Measurements from ENCODE around the gene NHLRC4. TPM values are rescaled to one million over a fixed set of nuclear protein-coding genes. Genes with fewer than 3 reads are reported as not detected.
A peak's percentile ranks its signal among the peaks of the same experiment; 100 is the strongest.

Gene NHLRC4
- total RNA-seq, 1 donor from 2014 or later = 1.3 TPM

DNA sequence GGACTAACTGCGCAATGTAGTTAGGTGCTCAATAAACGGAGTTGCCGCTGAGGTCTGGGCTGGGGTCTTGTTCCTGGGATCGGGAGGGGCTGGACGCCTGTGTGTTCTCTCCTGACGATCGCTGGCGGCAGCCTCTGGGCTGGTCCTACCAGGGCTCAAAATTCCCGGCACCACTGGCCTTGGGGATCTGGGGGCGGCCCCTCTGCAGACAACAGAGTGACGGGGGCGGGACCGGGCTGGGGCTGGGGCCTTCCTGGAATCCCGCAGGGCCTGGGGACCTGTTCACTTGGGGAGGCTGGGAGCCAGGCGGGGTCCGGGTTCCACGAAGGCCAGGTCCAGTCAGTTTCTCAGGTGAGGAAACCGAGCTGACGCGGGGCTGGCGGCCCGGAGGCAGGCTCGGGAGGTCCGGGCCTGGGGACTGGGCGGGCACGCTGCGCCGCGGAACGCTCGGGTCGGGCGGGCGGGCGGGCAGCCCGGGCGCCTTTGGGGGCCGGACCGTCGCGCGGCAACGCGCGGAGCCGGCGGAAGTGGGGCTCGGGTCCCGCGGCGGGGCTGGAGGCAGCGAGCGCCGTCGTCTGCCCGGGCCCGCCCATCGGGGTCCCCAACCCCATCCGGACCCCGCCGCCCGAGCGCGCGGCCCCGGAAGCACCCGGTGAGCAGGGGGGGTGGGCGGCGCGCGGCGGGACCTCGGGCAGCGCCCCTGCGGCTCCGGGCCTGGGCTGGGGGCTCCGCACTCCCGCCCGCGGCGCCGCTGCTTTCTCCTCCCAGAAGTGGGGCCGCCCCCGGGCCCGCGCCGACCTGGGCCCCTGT lies 2.8 kb downstream of the NHLRC4 start, which contains the start of gene PIGQ:
TSS of gene PIGQ (plus strand) at position 524 of the 810 bp plus-strand sequence. CDS start 4,107 bp downstream, outside the sequence.
- DNase-seq (ENCODE audit: low spot score) = peak; percentile 61
- H3K9me3 Mint-ChIP-seq = no peaks in the 10 kb centered on the region
- intact Hi-C loops (cut with micrococcal nuclease) = loop anchor here (5.0 kb wide), 1 partner anchor 42 kb away; the partner anchor contains the start of gene CAPN15
- H3K4me1 Mint-ChIP-seq (ENCODE audit: low read depth) = peaks cover 24% of the 10 kb centered on the region
- peak within 1 kb of the TSS; percentile 88 for H3K4me3 Mint-ChIP-seq (ENCODE audit: low read depth)
- peak within 1 kb of the TSS; percentile 89 for H3K27ac Mint-ChIP-seq
- no peaks in the 10 kb centered on the region for H3K36me3 Mint-ChIP-seq (ENCODE audit: low read depth)
- H3K27me3 Mint-ChIP-seq (ENCODE audit: low read depth) = no peaks in the 10 kb centered on the region

DNA sequence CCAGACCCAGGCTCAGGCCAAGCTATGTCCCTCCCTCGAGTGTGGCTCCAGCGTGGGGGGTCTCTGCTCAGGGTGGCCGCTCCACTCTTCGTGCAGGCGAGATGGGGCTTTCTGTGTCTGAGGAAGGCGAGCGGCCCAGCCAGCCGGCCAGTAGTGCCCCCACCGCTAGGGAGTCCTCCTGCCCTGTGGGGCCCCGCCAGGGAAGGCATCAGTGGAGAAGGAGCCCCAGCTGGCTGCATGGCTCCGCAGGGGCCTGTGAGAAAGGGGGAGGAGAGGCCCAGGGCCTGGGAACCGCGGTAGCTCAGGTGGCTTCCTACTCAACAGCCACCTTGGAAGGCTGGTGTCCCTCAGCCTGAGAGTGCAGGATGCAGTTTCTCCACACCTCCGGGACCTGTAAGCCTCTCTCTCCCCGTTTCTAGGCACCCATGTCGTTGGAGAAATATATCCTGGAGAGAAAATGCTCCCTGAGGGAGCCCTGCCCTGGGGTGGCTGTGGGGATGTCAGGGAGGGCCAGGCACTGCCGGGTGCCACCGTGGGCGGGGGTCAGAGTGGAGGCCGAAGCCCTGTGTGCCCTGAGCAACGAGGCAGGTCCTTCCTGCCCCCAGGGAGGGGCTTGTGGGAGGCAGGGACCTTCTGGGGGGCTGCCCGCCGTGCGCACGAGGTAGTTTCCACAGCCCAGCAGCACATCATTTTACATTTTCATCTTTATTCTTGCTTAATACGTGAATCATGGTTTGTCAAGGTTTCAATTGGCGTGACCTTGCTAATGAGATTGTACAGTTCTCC lies 6.3 kb downstream of the NHLRC4 start:
- Mint-ChIP-seq H3K9me3 (no peaks in the 10 kb centered on the region), H3K4me1 (ENCODE audit: low read depth) (peaks cover 17% of the 10 kb centered on the region), H3K27ac (no peak overlapping the region), H3K36me3 (ENCODE audit: low read depth) (no peaks in the 10 kb centered on the region), H3K4me3 (ENCODE audit: low read depth) (no peak overlapping the region), H3K27me3 (ENCODE audit: low read depth) (no peaks in the 10 kb centered on the region)
- DNase-seq (ENCODE audit: low spot score) = no peak
- intact Hi-C loops (cut with micrococcal nuclease) = no loop called here

GRCh38 chr16:574021-574760 lies 7.4 kb downstream of the NHLRC4 start:
- Mint-ChIP-seq H3K36me3 (ENCODE audit: low read depth) (no peaks in the 10 kb centered on the region), H3K27me3 (ENCODE audit: low read depth) (no peaks in the 10 kb centered on the region), H3K4me3 (ENCODE audit: low read depth) (no peak overlapping the region), H3K9me3 (no peaks in the 10 kb centered on the region), H3K27ac (no peak overlapping the region), H3K4me1 (ENCODE audit: low read depth) (peaks cover 14% of the 10 kb centered on the region)
- intact Hi-C loops (cut with micrococcal nuclease) = no loop called here
- no peak for DNase-seq (ENCODE audit: low spot score)

DNA sequence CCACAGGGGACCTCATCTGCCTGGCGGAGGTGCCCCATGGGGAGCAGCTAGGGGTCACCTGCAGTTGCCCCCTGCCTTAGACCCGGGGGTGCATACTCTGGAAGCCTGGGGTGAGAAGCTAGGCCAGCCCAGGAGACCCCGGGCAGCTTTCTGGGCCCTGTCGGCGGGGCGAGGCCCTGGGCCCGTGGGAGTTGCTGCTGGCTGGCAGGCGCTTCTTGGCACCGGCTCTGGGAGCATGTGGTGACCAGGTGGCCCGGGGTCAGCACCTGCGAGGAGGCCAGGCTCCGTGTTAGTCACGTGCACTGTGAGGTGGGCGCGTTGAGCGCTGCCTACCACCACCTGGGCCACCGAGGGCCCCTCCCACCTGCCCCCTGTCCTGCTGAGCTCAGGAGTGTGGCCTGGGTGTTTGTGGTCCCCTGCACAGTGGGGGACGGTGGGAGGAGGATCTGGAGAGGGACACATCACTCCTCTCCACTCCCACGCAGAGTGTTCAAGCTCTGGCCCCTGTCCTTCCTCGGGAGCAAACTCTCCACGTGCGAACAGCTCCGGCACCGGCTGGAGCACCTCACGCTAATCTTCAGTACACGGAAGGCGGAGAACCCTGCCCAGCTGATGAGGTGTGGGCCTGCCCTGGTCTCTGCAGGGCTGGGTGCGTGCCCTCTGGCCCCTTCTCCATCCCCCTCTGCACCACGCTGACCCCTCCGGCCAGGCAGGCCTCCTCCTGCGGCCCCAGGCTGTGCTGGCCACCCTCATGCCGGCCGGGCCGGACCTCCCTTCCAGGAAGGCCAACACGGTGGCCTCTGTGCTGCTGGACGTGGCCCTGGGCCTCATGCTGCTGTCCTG lies 8.8 kb downstream of the NHLRC4 start:
- no peak for DNase-seq (ENCODE audit: low spot score)
- Mint-ChIP-seq H3K4me1 (ENCODE audit: low read depth) (peaks cover 11% of the 10 kb centered on the region), H3K27me3 (ENCODE audit: low read depth) (no peaks in the 10 kb centered on the region), H3K4me3 (ENCODE audit: low read depth) (no peak overlapping the region), H3K9me3 (no peaks in the 10 kb centered on the region), H3K27ac (no peak overlapping the region), H3K36me3 (ENCODE audit: low read depth) (no peaks in the 10 kb centered on the region)
- intact Hi-C loops (cut with micrococcal nuclease) = no loop called here

DNA sequence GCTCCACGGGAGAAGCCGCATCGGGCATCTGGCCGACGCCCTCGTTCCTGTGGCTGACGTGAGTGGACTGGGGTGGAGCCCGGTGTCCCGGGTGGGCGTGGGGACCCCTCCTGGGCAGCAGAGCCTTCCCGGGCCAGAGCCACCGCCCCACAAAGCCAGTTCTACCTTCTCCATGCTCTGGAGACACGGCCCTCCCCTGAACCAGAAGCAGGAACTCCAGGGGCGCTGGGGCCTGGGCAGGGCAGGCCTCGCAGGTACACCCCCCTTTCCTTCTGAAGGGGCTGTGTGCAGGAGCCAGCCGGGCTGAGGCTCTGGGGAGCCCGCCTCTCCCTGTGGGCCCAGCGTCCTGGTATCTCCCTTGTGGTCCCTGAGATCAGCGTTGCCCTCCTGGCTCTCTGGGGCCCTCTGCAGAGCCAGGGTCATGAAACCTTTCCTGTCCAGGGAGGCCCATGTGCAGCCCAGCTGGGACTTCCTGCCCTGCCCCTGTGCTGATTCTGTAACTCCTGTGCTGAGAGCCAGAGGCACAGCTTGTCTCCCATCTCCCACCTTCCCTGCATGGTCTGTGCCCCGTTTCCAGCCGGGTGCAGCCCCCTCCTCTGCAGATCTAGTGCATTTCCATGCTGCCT lies 9.5 kb downstream of the NHLRC4 start:
- Mint-ChIP-seq H3K9me3 (no peaks in the 10 kb centered on the region), H3K27me3 (ENCODE audit: low read depth) (no peaks in the 10 kb centered on the region), H3K4me1 (ENCODE audit: low read depth) (peaks cover 5% of the 10 kb centered on the region), H3K27ac (no peak overlapping the region), H3K4me3 (ENCODE audit: low read depth) (no peak overlapping the region), H3K36me3 (ENCODE audit: low read depth) (no peaks in the 10 kb centered on the region)
- DNase-seq (ENCODE audit: low spot score) = no peak
- intact Hi-C loops (cut with micrococcal nuclease) = no loop called here

DNA sequence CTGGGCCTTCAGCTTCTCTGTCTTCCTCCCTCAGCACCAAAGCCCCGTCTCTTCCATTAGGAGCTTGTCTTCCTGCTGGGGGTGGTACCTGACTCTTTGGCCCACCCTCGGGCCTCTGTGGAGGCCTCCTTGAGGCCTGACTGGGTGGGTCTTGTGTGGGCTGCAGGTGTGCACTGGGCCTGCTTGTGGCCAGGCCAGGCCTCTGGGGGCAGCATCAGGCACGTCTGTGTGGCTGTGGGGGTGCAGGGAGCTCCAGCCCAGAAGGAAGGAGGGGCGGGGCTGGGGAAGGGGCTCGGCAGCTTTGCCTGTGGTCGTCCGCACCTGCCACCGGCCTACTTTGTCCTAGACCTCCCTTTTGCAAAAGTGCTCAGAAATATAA lies 10.0 kb downstream of the NHLRC4 start:
- DNase-seq (ENCODE audit: low spot score) = no peak
- Mint-ChIP-seq H3K9me3 (no peaks in the 10 kb centered on the region), H3K27ac (no peak overlapping the region), H3K27me3 (ENCODE audit: low read depth) (no peaks in the 10 kb centered on the region), H3K4me3 (ENCODE audit: low read depth) (no peak overlapping the region), H3K36me3 (ENCODE audit: low read depth) (no peaks in the 10 kb centered on the region), H3K4me1 (ENCODE audit: low read depth) (peaks cover under 1% of the 10 kb centered on the region)
- intact Hi-C loops (cut with micrococcal nuclease) = no loop called here

DNA sequence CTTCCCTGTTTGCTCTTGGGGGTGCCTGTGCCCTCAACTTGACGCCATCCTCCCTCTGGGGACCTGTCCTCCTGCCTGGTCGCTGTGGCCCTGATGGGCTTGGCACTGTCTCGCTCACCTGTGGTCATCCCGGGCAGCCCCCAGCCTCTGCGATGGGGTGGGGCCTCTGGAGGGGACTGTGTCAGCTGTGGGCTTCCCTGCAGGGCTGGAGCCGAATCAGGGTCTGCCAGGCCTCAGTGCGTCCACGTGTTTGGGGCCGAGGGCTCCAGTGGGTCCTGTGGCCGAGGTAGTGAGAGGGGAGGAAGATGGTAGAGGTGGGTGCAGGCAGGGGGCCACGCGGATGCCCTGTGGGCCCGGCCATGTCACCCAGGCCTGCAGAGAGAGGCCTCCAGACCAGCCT lies 11.0 kb downstream of the NHLRC4 start:
- H3K4me1 Mint-ChIP-seq (ENCODE audit: low read depth) = no peaks in the 10 kb centered on the region
- no peak overlapping the region for H3K27ac Mint-ChIP-seq
- no peaks in the 10 kb centered on the region for H3K27me3 Mint-ChIP-seq (ENCODE audit: low read depth)
- DNase-seq (ENCODE audit: low spot score) = no peak
- no peaks in the 10 kb centered on the region for H3K9me3 Mint-ChIP-seq
- no peak overlapping the region for H3K4me3 Mint-ChIP-seq (ENCODE audit: low read depth)
- intact Hi-C loops (cut with micrococcal nuclease) = no loop called here
- no peaks in the 10 kb centered on the region for H3K36me3 Mint-ChIP-seq (ENCODE audit: low read depth)

GRCh38 chr16:578232-578869 lies 11.5 kb downstream of the NHLRC4 start:
- Mint-ChIP-seq H3K27me3 (ENCODE audit: low read depth) (no peaks in the 10 kb centered on the region), H3K27ac (no peak overlapping the region), H3K4me3 (ENCODE audit: low read depth) (no peak overlapping the region), H3K36me3 (ENCODE audit: low read depth) (no peaks in the 10 kb centered on the region), H3K4me1 (ENCODE audit: low read depth) (no peaks in the 10 kb centered on the region), H3K9me3 (no peaks in the 10 kb centered on the region)
- intact Hi-C loops (cut with micrococcal nuclease) = no loop called here
- DNase-seq (ENCODE audit: low spot score) = no peak

DNA sequence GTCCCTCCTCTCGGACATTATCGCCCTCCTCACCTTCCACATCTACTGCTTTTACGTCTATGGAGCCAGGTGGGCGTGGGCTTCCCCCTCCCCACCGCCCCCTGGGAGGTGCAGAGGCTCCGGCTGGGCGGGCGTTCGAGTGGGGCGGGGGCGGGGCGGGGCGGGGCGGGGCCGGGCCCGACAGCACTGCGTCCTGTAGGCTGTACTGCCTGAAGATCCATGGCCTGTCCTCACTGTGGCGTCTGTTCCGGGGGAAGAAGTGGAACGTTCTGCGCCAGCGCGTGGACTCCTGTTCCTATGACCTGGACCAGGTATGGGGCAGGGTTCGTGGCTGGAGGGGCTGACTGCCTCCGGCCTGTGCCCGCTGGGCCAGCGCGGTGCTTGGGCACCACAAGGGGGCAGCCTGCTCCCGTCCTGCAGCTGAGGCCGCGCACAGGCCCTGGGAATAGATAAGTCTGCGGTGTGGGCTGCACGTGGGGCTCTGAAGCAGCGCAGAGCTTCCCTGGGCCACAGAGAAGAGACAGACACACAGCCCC lies 12.1 kb downstream of the NHLRC4 start:
- intact Hi-C loops (cut with micrococcal nuclease) = no loop called here

DNA sequence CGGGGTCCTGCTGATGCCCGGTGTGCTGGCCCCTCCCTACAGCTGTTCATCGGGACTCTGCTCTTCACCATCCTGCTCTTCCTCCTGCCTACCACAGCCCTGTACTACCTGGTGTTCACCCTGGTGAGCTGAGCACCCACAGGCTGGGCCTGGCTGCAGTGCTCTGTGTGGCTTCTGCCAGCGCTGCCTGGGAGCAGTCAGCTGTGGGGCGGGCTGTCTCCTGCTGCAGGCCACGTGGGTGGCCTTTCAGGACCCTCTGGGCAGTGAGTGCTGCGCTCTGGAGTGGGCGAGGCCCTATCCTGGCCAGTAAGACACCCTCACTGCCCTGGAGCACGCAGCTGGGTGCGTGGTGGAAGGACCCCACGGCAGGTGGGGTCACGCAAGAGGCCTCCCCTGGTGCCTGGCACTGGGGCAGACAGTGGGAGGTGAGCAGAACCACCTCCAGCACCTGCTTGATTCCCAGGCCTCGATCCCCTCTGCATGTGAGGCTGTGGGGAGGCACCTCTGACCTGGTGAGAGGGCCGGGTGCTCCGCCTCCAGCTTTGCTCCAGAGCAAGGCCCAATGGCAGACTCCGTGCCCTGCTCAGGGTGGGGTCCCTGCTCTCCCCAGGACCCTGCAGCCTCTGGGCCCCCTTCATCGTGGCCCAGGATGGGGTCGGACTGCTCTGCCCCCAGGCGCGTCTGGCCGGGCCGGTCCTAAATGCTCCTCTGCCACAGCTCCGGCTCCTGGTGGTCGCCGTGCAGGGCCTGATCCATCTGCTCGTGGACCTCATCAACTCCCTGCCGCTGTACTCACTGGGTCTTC lies 13.5 kb downstream of the NHLRC4 start:
- Mint-ChIP-seq H3K4me1 (ENCODE audit: low read depth) (no peaks in the 10 kb centered on the region), H3K4me3 (ENCODE audit: low read depth) (no peak overlapping the region), H3K27ac (no peak overlapping the region), H3K27me3 (ENCODE audit: low read depth) (no peaks in the 10 kb centered on the region), H3K9me3 (no peaks in the 10 kb centered on the region), H3K36me3 (ENCODE audit: low read depth) (no peaks in the 10 kb centered on the region)
- intact Hi-C loops (cut with micrococcal nuclease) = no loop called here
- no peak for DNase-seq (ENCODE audit: low spot score)

More for the DNA sequence above, 12.1 kb downstream of the NHLRC4 start:
- H3K4me1 Mint-ChIP-seq (ENCODE audit: low read depth) = no peaks in the 10 kb centered on the region
- H3K4me3 Mint-ChIP-seq (ENCODE audit: low read depth) = no peak overlapping the region
- H3K9me3 Mint-ChIP-seq = no peaks in the 10 kb centered on the region
- H3K27me3 Mint-ChIP-seq (ENCODE audit: low read depth) = no peaks in the 10 kb centered on the region
- H3K36me3 Mint-ChIP-seq (ENCODE audit: low read depth) = no peaks in the 10 kb centered on the region
- no peak overlapping the region for H3K27ac Mint-ChIP-seq
- DNase-seq (ENCODE audit: low spot score) = peak; percentile 41

Measured in activated T-helper 2 cell treated with anti-CD3 and anti-CD28 coated beads, Interferon-gamma antibody, Interleukin-2, Interleukin-4, amounts not matched to agents 10 μg/mL and 5 μg/mL and 100 μg/mL, durations not matched to agents 14 hours and 24 hours and 36 hours (primary cell).